ENCODE data around the gene IDH3B. TPM values are rescaled to one million over a fixed set of nuclear protein-coding genes. Genes with fewer than 3 reads are reported as not detected.

IDH3B gene
- total and polyA plus RNA-seq, 7 experiments from 2014 or later = 101 to 161 (median 107) TPM

DNA sequence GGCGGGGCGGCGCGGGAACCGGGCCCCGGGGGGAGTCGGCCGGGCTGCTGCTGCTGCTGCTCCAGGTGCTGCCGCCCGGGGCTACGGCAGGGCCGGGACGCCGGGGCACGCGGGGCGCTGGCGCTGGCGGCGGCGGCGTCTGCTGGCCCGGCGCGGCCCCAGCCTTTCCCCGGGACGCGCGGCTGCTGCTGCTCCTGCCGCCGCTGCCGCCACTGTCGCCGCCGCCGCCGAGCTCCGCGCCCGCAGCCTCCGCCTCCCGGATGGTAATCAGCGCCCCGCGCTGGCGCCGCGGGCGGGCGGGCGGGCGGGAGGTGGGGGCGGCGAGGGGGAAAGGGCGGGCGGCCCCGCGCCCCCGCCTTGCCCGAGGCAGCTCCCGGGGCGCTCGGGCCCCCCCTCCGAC is 28.9 kb upstream of the IDH3B start:
- H3K36me3 Mint-ChIP-seq = peaks cover 0 to 9% (median 0%) of the 10 kb centered on the region in 5 donors
- peaks cover 0 to 4% (median 0%) of the 10 kb centered on the region in 11 donors for H3K9me3 Mint-ChIP-seq
- Histone ChIP-seq H3K9me3 (ENCODE audit: control insufficient read depth in 2 of 3, low read length in 3 of 3) (no peaks in the 10 kb centered on the region), H3K27me3 (ENCODE audit: control insufficient read depth in 2 of 2, insufficient read depth in 2 of 2, low read length in 2 of 2) (peaks cover 4 to 9% of the 10 kb centered on the region in 2 donors), H3K27ac (ENCODE audit: low read depth, low read length) (no peak overlapping the region), H3K4me3 (ENCODE audit: low read length) (no peak overlapping the region), H3K36me3 (ENCODE audit: control insufficient read depth in 2 of 3, insufficient read depth in 3 of 3, low read length in 3 of 3) (no peaks in the 10 kb centered on the region), H3K4me1 (ENCODE audit: control insufficient read depth in 2 of 2, insufficient read depth in 2 of 2, low read length in 2 of 2) (peaks cover 6 to 8% of the 10 kb centered on the region in 2 donors)
- ATAC-seq (no peak), DNase-seq (peak in 7 of 9 donors; percentile 19 to 36 (median 31))
- POLR2A ChIA-PET = interaction anchor here (1.5 to 2.2 kb wide), 2 partner anchors 37 to 59 kb away, joined by 3 to 6 read pairs; no protein-coding TSS in a partner anchor
- H3K4me3 Mint-ChIP-seq = peak overlapping the region in 1 of 10 donors; percentile 69
- CTCF ChIA-PET = interaction anchor here (0.9 to 2.3 kb wide), 3 partner anchors 15 to 51 kb away, joined by 3 to 11 read pairs (median 4); no protein-coding TSS in a partner anchor
- intact Hi-C loops (cut with micrococcal nuclease) = loop anchor here in 1 of 2 donors (1.0 to 5.0 kb wide), 5 partner anchors 18 to 354 kb away; partner anchors contain the start of genes MRPS26, PCED1A, PTPRA and VPS16
- H3K4me1 Mint-ChIP-seq = peaks cover 21 to 31% (median 25%) of the 10 kb centered on the region in 7 donors
- no peak overlapping the region for H3K27ac Mint-ChIP-seq
- peaks cover 16 to 55% (median 23%) of the 10 kb centered on the region in 5 donors for H3K27me3 Mint-ChIP-seq

GRCh38 chr20:2692036-2692885 is 28.2 kb upstream of the IDH3B start, which contains the start of gene EBF4:
EBF4 (plus strand) TSS chr20:2692780; CDS start chr20:2693646, 866 bp downstream.
- H3K36me3 ChIP-seq (ENCODE audit: control insufficient read depth in 2 of 3, insufficient read depth in 3 of 3, low read length in 3 of 3) = no peaks in the 10 kb centered on the region
- H3K27ac Mint-ChIP-seq = peak within 1 kb of the TSS; percentile 62 to 96 (median 88)
- H3K27me3 Mint-ChIP-seq = peaks cover 16 to 55% (median 23%) of the 10 kb centered on the region in 5 donors
- no peaks in the 10 kb centered on the region for H3K9me3 ChIP-seq (ENCODE audit: control insufficient read depth in 2 of 3, low read length in 3 of 3)
- H3K9me3 Mint-ChIP-seq = peaks cover 0 to 4% (median 0%) of the 10 kb centered on the region in 11 donors
- H3K36me3 Mint-ChIP-seq = peaks cover 0 to 9% (median 0%) of the 10 kb centered on the region in 5 donors
- H3K4me1 Mint-ChIP-seq = peaks cover 24 to 37% (median 31%) of the 10 kb centered on the region in 7 donors
- peaks cover 6 to 13% of the 10 kb centered on the region in 2 donors for H3K4me1 ChIP-seq (ENCODE audit: control insufficient read depth in 2 of 2, insufficient read depth in 2 of 2, low read length in 2 of 2)
- DNase-seq = peak in 7 of 9 donors; percentile 8 to 41 (median 24)
- H3K4me3 ChIP-seq (ENCODE audit: low read length) = peak within 1 kb of the TSS; percentile 37
- intact Hi-C loops (cut with micrococcal nuclease) = loop anchor here in 1 of 2 donors (2.0 to 5.0 kb wide), 2 partner anchors 149 to 355 kb away; partner anchors contain the start of genes MRPS26, PCED1A and VPS16
- peak; percentile 10 for ATAC-seq
- H3K27ac ChIP-seq (ENCODE audit: low read depth, low read length) = no peak within 1 kb of the TSS
- H3K4me3 Mint-ChIP-seq = peak within 1 kb of the TSS; percentile 85 to 99 (median 92)
- H3K27me3 ChIP-seq (ENCODE audit: control insufficient read depth in 2 of 2, insufficient read depth in 2 of 2, low read length in 2 of 2) = peaks cover 4 to 9% of the 10 kb centered on the region in 2 donors
- POLR2A ChIA-PET = interaction anchor here (0.7 to 2.2 kb wide), 5 partner anchors 28 to 60 kb away, joined by 3 to 6 read pairs (median 3); partner anchors contain the start of gene IDH3B
- CTCF ChIA-PET = interaction anchor here (0.9 to 1.3 kb wide), 2 partner anchors 16 to 51 kb away, joined by 3 to 4 read pairs; no protein-coding TSS in a partner anchor

DNA sequence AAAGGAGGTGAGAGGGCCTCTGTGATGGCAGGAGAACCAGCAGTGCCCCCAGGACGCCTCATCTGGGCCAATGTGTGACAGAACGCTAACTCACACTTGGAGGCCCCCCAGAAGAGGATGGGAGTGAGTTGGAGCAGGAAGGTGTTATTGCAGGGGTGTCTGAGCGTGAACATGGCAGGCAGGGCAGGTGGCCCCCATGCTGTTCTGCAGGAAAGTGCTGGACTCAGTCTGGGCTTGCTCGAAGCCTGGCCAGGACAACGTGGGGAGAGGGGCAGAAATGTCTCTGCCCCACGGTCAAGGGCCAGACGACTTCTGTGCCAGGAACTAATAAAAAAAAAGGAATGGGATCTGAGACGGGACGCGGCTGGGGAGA is 27.6 kb upstream of the IDH3B start:
- Mint-ChIP-seq H3K27ac (peak overlapping the region in 8 of 9 donors; percentile 61 to 96 (median 86)), H3K4me1 (peaks cover 24 to 37% (median 31%) of the 10 kb centered on the region in 7 donors), H3K9me3 (peaks cover 0 to 4% (median 0%) of the 10 kb centered on the region in 11 donors), H3K27me3 (peaks cover 16 to 51% (median 23%) of the 10 kb centered on the region in 5 donors), H3K36me3 (peaks cover 0 to 9% (median 0%) of the 10 kb centered on the region in 5 donors), H3K4me3 (peak overlapping the region; percentile 85 to 99 (median 92))
- Histone ChIP-seq H3K27ac (ENCODE audit: low read depth, low read length) (no peak overlapping the region), H3K4me3 (ENCODE audit: low read length) (peak overlapping the region; percentile 37), H3K9me3 (ENCODE audit: control insufficient read depth in 2 of 3, low read length in 3 of 3) (no peaks in the 10 kb centered on the region), H3K4me1 (ENCODE audit: control insufficient read depth in 2 of 2, insufficient read depth in 2 of 2, low read length in 2 of 2) (peaks cover 6 to 13% of the 10 kb centered on the region in 2 donors), H3K36me3 (ENCODE audit: control insufficient read depth in 2 of 3, insufficient read depth in 3 of 3, low read length in 3 of 3) (no peaks in the 10 kb centered on the region), H3K27me3 (ENCODE audit: control insufficient read depth in 2 of 2, insufficient read depth in 2 of 2, low read length in 2 of 2) (peaks cover 4 to 9% of the 10 kb centered on the region in 2 donors)
- ChIA-PET CTCF (no interaction called here), POLR2A (interaction anchor here (1.2 to 2.2 kb wide), 3 partner anchors 27 to 61 kb away, joined by 3 to 6 read pairs (median 3); partner anchors contain the start of gene IDH3B)
- DNase-seq (no peak), ATAC-seq (no peak)
- intact Hi-C loops (cut with micrococcal nuclease) = loop anchor here in 1 of 2 donors (2.0 to 5.0 kb wide), 2 partner anchors 149 to 356 kb away; partner anchors contain the start of genes MRPS26, PCED1A and VPS16

DNA sequence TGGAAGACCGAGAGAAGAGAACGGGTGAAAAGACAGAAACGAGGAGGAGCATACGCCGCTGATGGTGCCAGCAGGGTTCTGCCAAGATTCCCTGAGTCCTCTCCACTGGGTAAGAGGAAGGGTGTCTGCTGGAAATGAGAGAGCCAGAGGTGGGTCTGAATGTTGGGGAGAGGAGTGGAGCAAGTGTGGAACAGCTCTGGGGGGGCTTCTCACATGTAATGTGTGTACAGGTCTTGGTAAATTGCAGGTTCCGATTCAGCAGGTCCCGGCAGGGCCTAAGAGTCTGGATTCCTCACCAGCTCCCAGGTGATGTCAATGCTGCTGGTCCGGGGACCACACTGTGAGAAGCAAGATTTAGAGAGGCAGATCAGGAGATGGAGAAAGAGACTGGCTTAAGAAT is 27.1 kb upstream of the IDH3B start:
- peak overlapping the region; percentile 85 to 99 (median 92) for H3K4me3 Mint-ChIP-seq
- ATAC-seq (no peak), DNase-seq (no peak)
- peaks cover 0 to 9% (median 0%) of the 10 kb centered on the region in 5 donors for H3K36me3 Mint-ChIP-seq
- no peaks in the 10 kb centered on the region for H3K36me3 ChIP-seq (ENCODE audit: control insufficient read depth in 2 of 3, insufficient read depth in 3 of 3, low read length in 3 of 3)
- ChIA-PET CTCF (no interaction called here), POLR2A (interaction anchor here (1.2 to 1.6 kb wide), 2 partner anchors 27 to 44 kb away, joined by 3 read pairs; partner anchors contain the start of gene IDH3B)
- H3K27me3 Mint-ChIP-seq = peaks cover 16 to 51% (median 21%) of the 10 kb centered on the region in 5 donors
- intact Hi-C loops (cut with micrococcal nuclease) = loop anchor here in 1 of 2 donors (5.0 kb wide), 1 partner anchor 356 kb away; the partner anchor contains the start of gene MRPS26
- H3K27me3 ChIP-seq (ENCODE audit: control insufficient read depth in 2 of 2, insufficient read depth in 2 of 2, low read length in 2 of 2) = peaks cover 4 to 9% of the 10 kb centered on the region in 2 donors
- peak overlapping the region in 6 of 9 donors; percentile 30 to 96 (median 73) for H3K27ac Mint-ChIP-seq
- H3K27ac ChIP-seq (ENCODE audit: low read depth, low read length) = no peak overlapping the region
- peaks cover 6 to 13% of the 10 kb centered on the region in 2 donors for H3K4me1 ChIP-seq (ENCODE audit: control insufficient read depth in 2 of 2, insufficient read depth in 2 of 2, low read length in 2 of 2)
- H3K9me3 ChIP-seq (ENCODE audit: control insufficient read depth in 2 of 3, low read length in 3 of 3) = no peaks in the 10 kb centered on the region
- peaks cover 24 to 37% (median 31%) of the 10 kb centered on the region in 7 donors for H3K4me1 Mint-ChIP-seq
- peaks cover 0 to 4% (median 0%) of the 10 kb centered on the region in 11 donors for H3K9me3 Mint-ChIP-seq
- H3K4me3 ChIP-seq (ENCODE audit: low read length) = no peak overlapping the region

GRCh38 chr20:2690718-2691117 is 26.7 kb upstream of the IDH3B start:
- H3K27ac Mint-ChIP-seq = peak overlapping the region in 7 of 9 donors; percentile 26 to 94 (median 52)
- Histone ChIP-seq H3K27ac (ENCODE audit: low read depth, low read length) (no peak overlapping the region), H3K27me3 (ENCODE audit: control insufficient read depth in 2 of 2, insufficient read depth in 2 of 2, low read length in 2 of 2) (peaks cover 4 to 9% of the 10 kb centered on the region in 2 donors), H3K4me3 (ENCODE audit: low read length) (no peak overlapping the region), H3K9me3 (ENCODE audit: control insufficient read depth in 2 of 3, low read length in 3 of 3) (no peaks in the 10 kb centered on the region), H3K36me3 (ENCODE audit: control insufficient read depth in 2 of 3, insufficient read depth in 3 of 3, low read length in 3 of 3) (no peaks in the 10 kb centered on the region), H3K4me1 (ENCODE audit: control insufficient read depth in 2 of 2, insufficient read depth in 2 of 2, low read length in 2 of 2) (peaks cover 6 to 13% of the 10 kb centered on the region in 2 donors)
- H3K9me3 Mint-ChIP-seq = peaks cover 0 to 4% (median 0%) of the 10 kb centered on the region in 11 donors
- peaks cover 12 to 46% (median 17%) of the 10 kb centered on the region in 5 donors for H3K27me3 Mint-ChIP-seq
- H3K36me3 Mint-ChIP-seq = peaks cover 0 to 7% (median 0%) of the 10 kb centered on the region in 5 donors
- peaks cover 24 to 37% (median 31%) of the 10 kb centered on the region in 7 donors for H3K4me1 Mint-ChIP-seq
- ATAC-seq (no peak), DNase-seq (no peak)
- H3K4me3 Mint-ChIP-seq = peak overlapping the region; percentile 85 to 99 (median 92)
- intact Hi-C loops (cut with micrococcal nuclease) = loop anchor here in 1 of 2 donors (5.0 kb wide), 1 partner anchor 357 kb away; the partner anchor contains the start of gene MRPS26
- ChIA-PET POLR2A (interaction anchor here (1.2 to 1.6 kb wide), 2 partner anchors 26 to 45 kb away, joined by 3 read pairs; partner anchors contain the start of gene IDH3B), CTCF (interaction anchor here (1.1 kb wide), 1 partner anchor 51 kb away, joined by 9 read pairs; no protein-coding TSS in a partner anchor)

All from naive thymus-derived CD4-positive, alpha-beta T cell (primary cell).